ENCODE data around the gene ANKRD13B. TPM values are rescaled to one million over a fixed set of nuclear protein-coding genes. Genes with fewer than 3 reads are reported as not detected.

ANKRD13B gene
- polyA plus RNA-seq, 2 of the 4 experiments (the other 2 are of a cell fraction) = 4.5 to 17.8 TPM

DNA sequence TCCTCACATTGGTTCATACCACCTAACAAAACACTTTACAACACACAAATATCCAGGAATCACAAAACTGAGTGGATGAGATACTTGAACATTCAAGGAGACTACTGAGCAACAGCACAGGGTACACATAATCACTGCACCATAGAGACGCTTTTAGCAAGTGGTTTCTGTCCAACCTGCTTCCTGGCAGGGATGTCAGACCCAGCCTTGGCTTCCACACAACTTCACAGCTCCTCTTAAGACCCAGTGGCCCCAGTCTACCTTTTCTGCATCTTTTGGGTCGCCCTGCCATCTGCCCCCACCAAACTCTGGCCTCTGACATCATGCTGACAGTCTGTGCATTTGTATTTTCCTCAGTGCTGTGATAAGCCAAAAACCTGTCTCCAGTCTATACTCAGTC, 35.7 kb downstream of the ANKRD13B start:
- TF ChIP-seq ESRRA (IDR thresholded peaks at IDR 0.05; ENCODE audit: borderline replicate concordance, low read length) (no peak), POLR2AphosphoS2 (conservative IDR thresholded peaks at IDR 0.05; ENCODE audit: low read length) (no peak), CBX8 (IDR thresholded peaks at IDR 0.05) (no peak), RCOR1 (IDR thresholded peaks at IDR 0.05; ENCODE audit: low read depth, low read length) (no peak), HEYL (CRISPR knock-in tag; IDR thresholded peaks at IDR 0.05) (no peak), RFX5 (IDR thresholded peaks at IDR 0.05) (no peak), JUN (IDR thresholded peaks at IDR 0.05) (no peak), JUNB (IDR thresholded peaks at IDR 0.05) (no peak), SREBF2 (IDR thresholded peaks at IDR 0.05) (no peak), NPAS2 (CRISPR knock-in tag; IDR thresholded peaks at IDR 0.05; ENCODE audit: borderline replicate concordance) (no peak), RNF2 (IDR thresholded peaks at IDR 0.05; ENCODE audit: borderline replicate concordance, low read depth) (no peak), KDM5A (IDR thresholded peaks at IDR 0.05) (no peak), CEBPB (IDR thresholded peaks at IDR 0.05) (no peak), MAZ (IDR thresholded peaks at IDR 0.05; ENCODE audit: borderline replicate concordance, low read depth, low read length) (no peak), HOXB13 (CRISPR knock-in tag; IDR thresholded peaks at IDR 0.05; ENCODE audit: low read depth) (no peak)
- 80% methylated on average over 2 of the region's 2 CpGs for WGBS (ENCODE audit: missing lambda C conversion rate)

DNA sequence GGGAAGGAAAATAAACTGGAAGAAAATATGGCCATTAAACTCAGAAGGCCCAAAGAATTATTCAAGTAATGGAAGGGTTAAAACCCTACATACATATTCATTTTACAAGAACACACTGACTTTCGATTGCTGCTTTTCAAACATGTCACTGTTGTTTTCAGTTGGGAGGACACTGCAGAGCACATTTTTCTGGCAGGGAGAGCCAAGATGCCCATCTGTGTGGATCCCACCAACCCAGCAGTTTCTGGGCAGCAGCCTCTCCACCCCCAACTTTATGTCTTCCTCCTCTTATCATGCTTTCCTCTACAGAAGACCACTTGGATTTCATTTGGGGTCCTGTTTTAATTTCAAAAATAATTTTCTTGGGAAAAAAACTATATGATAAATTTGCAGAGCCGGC, 36.9 kb downstream of the ANKRD13B start:
- H3K4me1 ChIP-seq = no peaks in the 10 kb centered on the region
- no peak overlapping the region for H3K4me2 ChIP-seq
- FAIRE-seq (no peak), DNase-seq (ENCODE audit: low read depth in 1 of 2, low spot score in 1 of 2) (no peak), ATAC-seq (no peak)
- ChIA-PET POLR2A (no interaction called here), CTCF (interaction anchor here (3.3 kb wide), 1 partner anchor 10 kb away, joined by 19 read pairs; no protein-coding TSS in a partner anchor)
- TF ChIP-seq CHD2 (IDR thresholded peaks at IDR 0.05; ENCODE audit: low read length, partially characterized antibody) = no peak
- TF ChIP-seq HOXA7 (CRISPR knock-in tag; IDR thresholded peaks at IDR 0.05) = no peak
- no peak for TF ChIP-seq GATA3 (IDR thresholded peaks at IDR 0.05; ENCODE audit: borderline replicate concordance)
- no peak for TF ChIP-seq SREBF2 (IDR thresholded peaks at IDR 0.05)
- no peak for TF ChIP-seq ZFP36 (IDR thresholded peaks at IDR 0.05; ENCODE audit: borderline replicate concordance, partially characterized antibody)
- no peak for TF ChIP-seq MAFK (IDR thresholded peaks at IDR 0.05; ENCODE audit: partially characterized antibody)
- no peak for TF ChIP-seq RCOR1 (IDR thresholded peaks at IDR 0.05; ENCODE audit: low read depth, low read length)
- TF ChIP-seq, protein P1, sequence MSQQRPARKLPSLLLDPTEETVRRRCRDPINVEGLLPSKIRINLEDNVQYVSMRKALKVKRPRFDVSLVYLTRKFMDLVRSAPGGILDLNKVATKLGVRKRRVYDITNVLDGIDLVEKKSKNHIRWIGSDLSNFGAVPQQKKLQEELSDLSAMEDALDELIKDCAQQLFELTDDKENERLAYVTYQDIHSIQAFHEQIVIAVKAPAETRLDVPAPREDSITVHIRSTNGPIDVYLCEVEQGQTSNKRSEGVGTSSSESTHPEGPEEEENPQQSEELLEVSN (IDR thresholded peaks at IDR 0.05; ENCODE audit: borderline replicate concordance, low read depth) = no peak
- no peak for TF ChIP-seq HDAC2 (IDR thresholded peaks at IDR 0.05)
- TF ChIP-seq RFX5 (IDR thresholded peaks at IDR 0.05) = no peak
- H3K9me3 ChIP-seq = no peaks in the 10 kb centered on the region
- 64% methylated on average over 2 of the region's 2 CpGs for WGBS (ENCODE audit: missing lambda C conversion rate)
- no peak overlapping the region for H3K27ac ChIP-seq
- no peak overlapping the region for H3K4me3 ChIP-seq

More for the DNA sequence above, 35.7 kb downstream of the ANKRD13B start:
- POLR2A ChIA-PET = no interaction called here
- Histone ChIP-seq H3K9me3 (no peaks in the 10 kb centered on the region), H3K27ac (no peak overlapping the region), H3K4me1 (no peaks in the 10 kb centered on the region), H3K4me2 (no peak overlapping the region), H3K4me3 (no peak overlapping the region)
- ATAC-seq (no peak), FAIRE-seq (no peak), DNase-seq (ENCODE audit: low read depth in 1 of 2, low spot score in 1 of 2) (no peak)
- CTCF ChIA-PET = interaction anchor here (1.1 to 5.1 kb wide), 5 partner anchors 11 to 151 kb away, joined by 4 to 52 read pairs (median 7); no protein-coding TSS in a partner anchor

DNA sequence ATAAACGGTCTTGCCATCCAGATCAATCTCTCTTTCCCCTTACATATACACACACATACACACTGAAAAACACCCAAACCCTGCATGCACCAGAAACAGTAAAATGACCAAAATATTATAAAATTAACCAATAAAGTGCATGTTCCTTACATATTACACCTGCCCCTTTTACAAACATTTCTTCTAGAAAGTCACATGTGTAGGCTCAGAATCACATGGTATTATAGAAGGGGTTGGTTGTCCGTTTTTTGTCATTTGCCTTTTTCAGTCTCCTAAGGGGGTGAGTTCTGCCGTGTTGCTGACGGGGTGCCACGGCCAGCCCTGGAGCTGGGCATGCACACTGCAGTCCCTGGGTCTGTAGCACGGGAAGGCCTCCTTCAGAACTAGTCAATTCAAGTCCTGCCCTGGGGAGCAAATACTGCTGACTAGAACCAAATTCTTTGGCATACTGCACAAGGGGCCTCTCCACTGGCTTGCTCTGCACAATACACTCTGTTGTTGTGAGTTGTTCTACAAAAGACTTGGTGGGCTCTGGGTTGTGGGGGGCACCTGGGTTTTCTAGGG, 37.8 kb downstream of the ANKRD13B start:
- no peaks in the 10 kb centered on the region for H3K9me3 ChIP-seq
- CTCF ChIA-PET = interaction anchor here (2.5 kb wide), 1 partner anchor 13 kb away, joined by 14 read pairs; no protein-coding TSS in a partner anchor

More for the DNA sequence above, 37.8 kb downstream of the ANKRD13B start:
- no peak overlapping the region for H3K4me2 ChIP-seq
- DNase-seq (ENCODE audit: low read depth in 1 of 2, low spot score in 1 of 2) (no peak), FAIRE-seq (no peak), ATAC-seq (no peak)
- no peak overlapping the region for H3K4me3 ChIP-seq
- WGBS (ENCODE audit: missing lambda C conversion rate) = 84% methylated on average over 6 of the region's 6 CpGs
- POLR2A ChIA-PET = no interaction called here
- no peaks in the 10 kb centered on the region for H3K4me1 ChIP-seq
- no peak overlapping the region for H3K27ac ChIP-seq
- TF ChIP-seq SMC3 (IDR thresholded peaks at IDR 0.05) = no peak
- TF ChIP-seq, protein P2, sequence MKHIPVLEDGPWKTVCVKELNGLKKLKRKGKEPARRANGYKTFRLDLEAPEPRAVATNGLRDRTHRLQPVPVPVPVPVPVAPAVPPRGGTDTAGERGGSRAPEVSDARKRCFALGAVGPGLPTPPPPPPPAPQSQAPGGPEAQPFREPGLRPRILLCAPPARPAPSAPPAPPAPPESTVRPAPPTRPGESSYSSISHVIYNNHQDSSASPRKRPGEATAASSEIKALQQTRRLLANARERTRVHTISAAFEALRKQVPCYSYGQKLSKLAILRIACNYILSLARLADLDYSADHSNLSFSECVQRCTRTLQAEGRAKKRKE (CRISPR knock-in tag; IDR thresholded peaks at IDR 0.05; ENCODE audit: low read depth) = no peak
- TF ChIP-seq MAFK (IDR thresholded peaks at IDR 0.05; ENCODE audit: partially characterized antibody) = peak; percentile 28
- no peak for TF ChIP-seq BHLHE40 (IDR thresholded peaks at IDR 0.05; ENCODE audit: low read depth, low read length)
- no peak for TF ChIP-seq RARB (CRISPR knock-in tag; IDR thresholded peaks at IDR 0.05)
- TF ChIP-seq EHF (CRISPR knock-in tag; IDR thresholded peaks at IDR 0.05) = no peak
